Stomach (tissue), 4 donors: ENCODE data around the gene PLIN1.

Source experiments
- EP300 ChIP-seq: sonication (generic); formaldehyde crosslinking; IDR thresholded peaks from one replicate; pipeline ENCODE4 v1.6.1; 2017; ENCODE audit warnings: antibody characterized with exemption
- POLR2A ChIP-seq, 4 donors: fragments of 450-650 bp; IDR thresholded peaks; one replicate each; pipeline ENCODE4 v1.6.1; 2016; ENCODE audit warnings: antibody characterized with exemption in 4 of 4, control low read depth in 2 of 4, mild to moderate bottlenecking in 1 of 4, moderate library complexity in 1 of 4
- POLR2AphosphoS5 ChIP-seq, 3 donors: sonication (generic); formaldehyde crosslinking; IDR thresholded peaks; one replicate each; pipeline ENCODE4 v1.6.1; 2016; ENCODE audit warnings: antibody characterized with exemption in 3 of 3
- TF ChIP-seq, protein P1 (sequence below), 7 experiments: fragments of 450-650 bp in 4 of 7; fragments of 200-600 bp in 3 of 7; sonication (generic) in 3 of 7; IDR thresholded peaks; one replicate each; pipeline ENCODE4 v1.5.1; 2016 to 2019; ENCODE audit warnings: antibody characterized with exemption in 7 of 7, control low read depth in 2 of 7, mild to moderate bottlenecking in 1 of 7

DNA sequence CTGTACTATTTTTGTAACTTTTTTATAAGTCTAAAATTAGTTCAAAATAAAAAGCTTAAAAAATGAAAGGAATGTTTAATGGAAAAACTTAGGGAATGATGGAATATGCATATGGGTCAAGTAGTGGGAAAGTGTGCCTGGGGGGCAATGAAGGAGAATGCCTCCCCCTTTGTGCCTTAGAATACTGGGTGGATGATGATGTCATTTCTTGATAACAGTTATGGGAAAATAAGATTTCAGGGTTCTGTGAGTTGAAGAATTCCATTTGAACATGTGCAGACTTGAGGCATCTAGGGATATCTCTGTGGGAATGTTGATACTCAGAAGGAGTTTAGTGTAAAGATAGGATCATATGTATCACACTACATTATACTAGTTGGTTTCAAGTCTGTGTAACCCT, 25.2 kb upstream of the PLIN1 start:
- no peak for TF ChIP-seq POLR2AphosphoS5 (IDR thresholded peaks at IDR 0.05)
- TF ChIP-seq, protein P1, sequence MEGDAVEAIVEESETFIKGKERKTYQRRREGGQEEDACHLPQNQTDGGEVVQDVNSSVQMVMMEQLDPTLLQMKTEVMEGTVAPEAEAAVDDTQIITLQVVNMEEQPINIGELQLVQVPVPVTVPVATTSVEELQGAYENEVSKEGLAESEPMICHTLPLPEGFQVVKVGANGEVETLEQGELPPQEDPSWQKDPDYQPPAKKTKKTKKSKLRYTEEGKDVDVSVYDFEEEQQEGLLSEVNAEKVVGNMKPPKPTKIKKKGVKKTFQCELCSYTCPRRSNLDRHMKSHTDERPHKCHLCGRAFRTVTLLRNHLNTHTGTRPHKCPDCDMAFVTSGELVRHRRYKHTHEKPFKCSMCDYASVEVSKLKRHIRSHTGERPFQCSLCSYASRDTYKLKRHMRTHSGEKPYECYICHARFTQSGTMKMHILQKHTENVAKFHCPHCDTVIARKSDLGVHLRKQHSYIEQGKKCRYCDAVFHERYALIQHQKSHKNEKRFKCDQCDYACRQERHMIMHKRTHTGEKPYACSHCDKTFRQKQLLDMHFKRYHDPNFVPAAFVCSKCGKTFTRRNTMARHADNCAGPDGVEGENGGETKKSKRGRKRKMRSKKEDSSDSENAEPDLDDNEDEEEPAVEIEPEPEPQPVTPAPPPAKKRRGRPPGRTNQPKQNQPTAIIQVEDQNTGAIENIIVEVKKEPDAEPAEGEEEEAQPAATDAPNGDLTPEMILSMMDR (IDR thresholded peaks at IDR 0.05), result no peak
- TF ChIP-seq POLR2A (IDR thresholded peaks at IDR 0.05), result no peak
- no peak for TF ChIP-seq EP300
